Gastrocnemius medialis (tissue), 4 donors: Measurements from ENCODE around the gene PPIL4.

Experiments used
- POLR2A ChIP-seq, 2 donors: fragments of 450-650 bp; IDR thresholded peaks; one replicate each; pipeline ENCODE4 v1.6.1; 2017; ENCODE audit warnings: antibody characterized with exemption in 2 of 2, mild to moderate bottlenecking in 2 of 2, moderate library complexity in 2 of 2
- TF ChIP-seq, protein P1 (sequence below), 5 experiments: fragments of 450-650 bp in 3 of 5; fragments of 200-600 bp in 2 of 5; sonication (generic) in 2 of 5; IDR thresholded peaks in 4 of 5; conservative IDR thresholded peaks in 1 of 5; 1 replicate in 4 of 5; 2 replicates in 1 of 5; pipeline ENCODE4 v1.5.1; 2016 to 2019; ENCODE audit warnings: antibody characterized with exemption in 5 of 5, mild to moderate bottlenecking in 3 of 5, moderate library complexity in 3 of 5

DNA sequence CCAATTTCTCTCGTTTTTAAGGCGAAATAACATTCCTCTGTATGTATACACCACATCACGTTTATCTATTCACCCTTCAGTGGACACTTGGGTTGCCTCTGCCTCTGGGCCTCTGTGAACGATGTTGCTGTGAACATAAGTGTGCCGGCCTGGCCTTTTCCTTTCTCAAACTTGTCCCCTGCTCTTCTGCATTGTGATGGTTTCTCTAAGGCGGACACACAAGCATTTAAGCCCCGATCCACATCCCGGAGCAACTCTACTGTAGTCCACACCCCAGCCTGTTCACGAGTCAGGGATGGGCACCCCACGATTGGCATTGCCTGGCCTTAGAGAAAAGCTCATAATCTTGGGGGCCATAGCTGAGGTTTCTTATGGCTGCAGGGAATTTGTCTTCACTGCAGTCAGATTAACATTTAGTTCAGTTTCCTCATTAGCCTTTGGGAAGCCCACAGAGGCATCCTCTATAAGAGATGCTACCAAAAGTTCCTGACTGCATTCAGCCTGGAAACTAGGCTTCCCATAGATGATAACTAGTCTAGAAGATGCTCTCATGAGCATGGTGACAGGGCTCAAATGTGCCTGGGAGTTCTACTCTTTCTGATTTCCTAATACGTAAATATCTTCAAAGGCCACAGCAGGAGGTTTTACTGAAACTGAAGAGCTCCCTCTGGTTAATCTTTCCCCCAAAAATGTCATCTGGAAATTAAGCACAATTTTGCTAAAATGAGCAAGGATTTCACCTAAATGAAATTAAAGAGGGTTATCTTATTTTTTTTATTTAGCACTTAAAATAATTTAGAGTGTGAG is 61.8 kb downstream of the PPIL4 start:
- TF ChIP-seq, protein P1, sequence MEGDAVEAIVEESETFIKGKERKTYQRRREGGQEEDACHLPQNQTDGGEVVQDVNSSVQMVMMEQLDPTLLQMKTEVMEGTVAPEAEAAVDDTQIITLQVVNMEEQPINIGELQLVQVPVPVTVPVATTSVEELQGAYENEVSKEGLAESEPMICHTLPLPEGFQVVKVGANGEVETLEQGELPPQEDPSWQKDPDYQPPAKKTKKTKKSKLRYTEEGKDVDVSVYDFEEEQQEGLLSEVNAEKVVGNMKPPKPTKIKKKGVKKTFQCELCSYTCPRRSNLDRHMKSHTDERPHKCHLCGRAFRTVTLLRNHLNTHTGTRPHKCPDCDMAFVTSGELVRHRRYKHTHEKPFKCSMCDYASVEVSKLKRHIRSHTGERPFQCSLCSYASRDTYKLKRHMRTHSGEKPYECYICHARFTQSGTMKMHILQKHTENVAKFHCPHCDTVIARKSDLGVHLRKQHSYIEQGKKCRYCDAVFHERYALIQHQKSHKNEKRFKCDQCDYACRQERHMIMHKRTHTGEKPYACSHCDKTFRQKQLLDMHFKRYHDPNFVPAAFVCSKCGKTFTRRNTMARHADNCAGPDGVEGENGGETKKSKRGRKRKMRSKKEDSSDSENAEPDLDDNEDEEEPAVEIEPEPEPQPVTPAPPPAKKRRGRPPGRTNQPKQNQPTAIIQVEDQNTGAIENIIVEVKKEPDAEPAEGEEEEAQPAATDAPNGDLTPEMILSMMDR (IDR thresholded peaks at IDR 0.05 in 4 of 5, conservative IDR thresholded peaks at IDR 0.05 in 1 of 5): no peak
- no peak for TF ChIP-seq POLR2A (IDR thresholded peaks at IDR 0.05)
